WI38 (cell line): Measurements from ENCODE around the gene ICA1.

Experiments
- H3K4me3 ChIP-seq: 2 replicates; pipeline ENCODE4 v1.5.1; 2011; ENCODE audit warnings: low read depth, mild to moderate bottlenecking, control low read depth, low read length
- TF ChIP-seq, protein P1 (sequence below): IDR thresholded peaks from 2 replicates; pipeline ENCODE4 v1.5.1; 2012; ENCODE audit warnings: low read depth, mild to moderate bottlenecking, control low read depth, low read length

ICA1 gene

DNA sequence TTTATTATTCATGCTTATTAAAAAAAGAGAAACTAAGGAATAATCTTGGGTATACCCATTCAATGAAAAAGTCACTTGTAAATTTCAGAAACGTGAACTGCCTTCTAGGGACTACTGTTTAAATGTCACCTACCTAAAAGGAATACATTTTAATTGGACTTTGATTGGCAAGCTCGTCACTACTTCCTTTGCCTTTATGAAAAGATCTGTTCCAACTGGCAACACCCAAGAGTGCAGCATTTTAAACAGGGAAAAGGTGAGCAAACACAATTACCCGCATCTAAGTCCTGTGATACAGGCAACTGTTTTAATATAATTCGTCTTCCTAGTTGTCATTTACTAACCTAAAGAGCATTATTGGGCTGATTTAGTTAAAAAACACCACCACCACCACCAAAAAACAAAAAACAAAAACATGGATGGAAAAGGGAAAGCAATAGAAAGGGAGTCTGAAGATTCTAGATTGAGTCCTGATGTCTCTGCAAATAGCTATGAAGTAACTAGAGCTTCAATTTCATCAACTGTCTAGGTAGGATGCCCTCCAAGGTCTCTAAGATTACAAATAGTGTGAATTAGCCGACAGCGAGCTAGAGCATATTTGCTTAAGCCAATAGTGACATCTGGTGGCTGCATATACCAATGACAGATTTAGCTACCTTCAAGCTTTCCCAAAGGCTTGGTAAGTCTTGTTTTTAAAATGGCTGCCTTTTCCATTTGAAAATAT lies 33.8 kb upstream of the ICA1 start:
- no peak overlapping the region for H3K4me3 ChIP-seq
- TF ChIP-seq, protein P1, sequence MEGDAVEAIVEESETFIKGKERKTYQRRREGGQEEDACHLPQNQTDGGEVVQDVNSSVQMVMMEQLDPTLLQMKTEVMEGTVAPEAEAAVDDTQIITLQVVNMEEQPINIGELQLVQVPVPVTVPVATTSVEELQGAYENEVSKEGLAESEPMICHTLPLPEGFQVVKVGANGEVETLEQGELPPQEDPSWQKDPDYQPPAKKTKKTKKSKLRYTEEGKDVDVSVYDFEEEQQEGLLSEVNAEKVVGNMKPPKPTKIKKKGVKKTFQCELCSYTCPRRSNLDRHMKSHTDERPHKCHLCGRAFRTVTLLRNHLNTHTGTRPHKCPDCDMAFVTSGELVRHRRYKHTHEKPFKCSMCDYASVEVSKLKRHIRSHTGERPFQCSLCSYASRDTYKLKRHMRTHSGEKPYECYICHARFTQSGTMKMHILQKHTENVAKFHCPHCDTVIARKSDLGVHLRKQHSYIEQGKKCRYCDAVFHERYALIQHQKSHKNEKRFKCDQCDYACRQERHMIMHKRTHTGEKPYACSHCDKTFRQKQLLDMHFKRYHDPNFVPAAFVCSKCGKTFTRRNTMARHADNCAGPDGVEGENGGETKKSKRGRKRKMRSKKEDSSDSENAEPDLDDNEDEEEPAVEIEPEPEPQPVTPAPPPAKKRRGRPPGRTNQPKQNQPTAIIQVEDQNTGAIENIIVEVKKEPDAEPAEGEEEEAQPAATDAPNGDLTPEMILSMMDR: 0 out of 2 replicates have a peak, but pooled peaks have one; percentile 22

DNA sequence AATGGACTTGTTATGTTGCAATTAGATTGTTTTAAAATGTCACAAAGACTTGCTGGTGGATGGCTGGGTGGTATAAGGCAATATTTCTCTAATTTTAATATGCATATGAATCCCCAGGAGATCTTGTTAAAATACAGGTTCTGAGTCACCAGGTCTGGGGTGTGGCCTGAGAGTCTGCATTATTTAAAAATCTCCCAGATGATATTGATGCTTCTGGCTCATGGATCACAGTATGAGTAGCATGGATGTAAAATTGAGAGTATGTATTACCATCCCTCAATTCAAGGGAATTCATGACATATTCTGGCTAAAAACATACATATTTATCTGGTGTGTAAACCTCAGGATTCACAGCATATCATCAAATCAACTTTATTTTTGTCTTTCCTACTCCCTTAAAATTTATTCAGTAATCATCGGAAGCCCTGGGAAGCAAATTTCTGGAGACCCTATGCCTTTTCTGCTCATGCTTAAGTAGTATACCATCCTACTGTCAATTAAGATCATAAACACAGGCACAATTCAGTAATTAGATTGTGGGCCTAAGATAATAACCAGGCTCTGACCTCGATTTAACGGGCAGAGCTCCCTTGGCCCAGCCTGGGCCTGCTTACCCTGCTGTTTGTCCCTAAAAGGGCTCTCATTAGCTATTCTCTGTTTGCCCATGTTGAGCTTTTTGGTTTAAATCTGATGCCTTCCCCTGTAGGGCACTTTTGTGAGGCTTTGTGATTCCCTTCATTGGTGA lies 29.6 kb upstream of the ICA1 start:
- no peak overlapping the region for H3K4me3 ChIP-seq
- TF ChIP-seq, protein P1: no peak

- TF ChIP-seq, protein P1: no peak
- H3K4me3 ChIP-seq: no peak overlapping the region
These were observed 28.8 kb upstream of the ICA1 start for GRCh38 chr7:8290645-8291308.

DNA sequence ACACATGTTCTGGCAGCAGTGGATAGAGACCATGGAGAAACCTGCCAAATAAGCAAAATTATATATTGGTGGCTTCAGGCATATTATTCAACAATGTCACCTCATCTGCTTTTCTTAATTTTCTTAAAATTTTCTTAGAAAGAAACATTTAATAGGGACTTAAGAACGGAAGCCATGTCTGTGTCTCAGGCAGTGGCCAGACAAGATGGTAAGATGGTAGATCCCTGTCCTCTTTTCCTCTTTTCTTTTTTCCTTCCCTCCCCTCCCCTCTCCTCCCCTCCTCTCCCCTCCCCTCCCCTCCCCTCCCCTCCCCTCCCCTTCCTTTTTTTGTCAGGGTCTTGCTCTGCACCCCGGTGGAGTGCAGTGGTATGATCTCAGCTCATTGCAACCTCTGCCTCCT lies 24.2 kb upstream of the ICA1 start:
- TF ChIP-seq, protein P1: no peak
- H3K4me3 ChIP-seq: no peak overlapping the region

DNA sequence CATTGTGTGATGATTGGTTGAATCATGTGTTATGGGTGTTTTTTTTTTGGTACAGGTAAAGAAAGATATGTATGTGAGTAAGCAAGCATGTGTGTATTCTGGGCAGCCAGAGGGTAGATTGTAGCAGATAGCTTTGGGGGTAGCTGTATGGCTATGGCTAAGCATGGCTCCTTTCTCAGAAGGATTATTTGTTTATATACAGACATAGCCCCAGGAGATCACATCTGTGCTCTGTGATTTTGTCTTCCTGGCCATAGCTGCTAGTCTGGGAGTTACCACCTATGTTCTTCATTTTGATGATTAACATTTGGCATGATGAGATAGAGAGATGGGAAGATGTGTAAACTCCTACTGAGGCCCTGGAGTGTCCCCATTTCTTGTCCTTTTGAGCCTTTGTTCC lies 23.2 kb upstream of the ICA1 start:
- TF ChIP-seq, protein P1: no peak

DNA sequence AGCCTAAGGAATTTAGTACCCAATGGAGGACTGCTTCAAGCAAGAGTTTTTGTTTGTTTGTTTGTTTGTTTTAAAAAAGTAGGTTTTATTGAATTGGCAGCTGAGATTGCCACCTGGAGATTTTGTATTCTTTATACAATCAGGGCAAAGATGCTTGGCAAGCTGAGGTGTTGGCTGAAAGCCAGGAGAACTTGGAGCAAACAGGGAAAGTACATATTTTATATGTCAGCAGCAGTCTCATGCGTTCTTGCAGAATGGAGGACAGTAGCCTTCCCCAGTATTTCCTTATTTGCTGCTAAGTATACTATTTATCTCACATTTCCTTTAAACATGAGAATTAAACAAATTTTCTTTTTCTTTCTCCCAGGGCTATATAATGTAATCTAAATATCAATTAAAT lies 22.6 kb upstream of the ICA1 start:
- TF ChIP-seq, protein P1: no peak
- H3K4me3 ChIP-seq: no peak overlapping the region

More for the DNA sequence above, 23.2 kb upstream of the ICA1 start:
- H3K4me3 ChIP-seq: no peak overlapping the region

DNA sequence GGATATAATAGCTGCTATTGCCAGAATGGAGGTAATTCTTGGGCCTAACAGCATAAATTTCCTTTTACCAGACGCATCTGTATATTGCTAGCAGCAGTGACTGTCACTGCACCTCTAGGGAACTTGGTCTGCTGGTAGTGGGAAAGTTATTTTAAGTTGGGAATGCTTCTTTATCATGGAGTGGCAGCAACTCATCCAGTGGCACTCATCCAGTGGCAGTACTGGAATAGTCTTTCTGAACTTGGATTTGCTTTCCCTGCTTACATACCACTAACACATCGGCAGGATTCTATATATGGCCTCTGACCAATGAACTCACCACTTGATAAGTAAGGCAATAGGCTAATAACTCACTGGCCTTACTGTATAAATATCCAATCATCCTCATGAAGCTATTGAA lies 22.0 kb upstream of the ICA1 start:
- no peak overlapping the region for H3K4me3 ChIP-seq
- TF ChIP-seq, protein P1: no peak
